Chondrocyte (in vitro differentiated cells): ENCODE measurements around the gene FMNL2. TPM values are rescaled to one million over a fixed set of nuclear protein-coding genes. Genes with fewer than 3 reads are reported as not detected.

Experiments used
- DNase-seq: peaks from one replicate; pipeline ENCODE4 v3.0.0; 2021; ENCODE audit warnings: mixed read lengths, low spot score
- H3K27ac Mint-ChIP-seq: one replicate; pipeline ENCODE4 v1.8.0; 2021; ENCODE audit warnings: mild to moderate bottlenecking, moderate library complexity, mixed read lengths; ENCODE audit not compliant: unreplicated experiment
- H3K27me3 Mint-ChIP-seq: 2 replicates; pipeline ENCODE4 v1.8.0; 2021; ENCODE audit warnings: low read depth, mixed read lengths
- H3K36me3 Mint-ChIP-seq: 2 replicates; pipeline ENCODE4 v1.8.0; 2021; ENCODE audit warnings: low read depth, mixed read lengths
- H3K4me1 Mint-ChIP-seq: 2 replicates; pipeline ENCODE4 v1.8.0; 2021; ENCODE audit warnings: low read depth, mild to moderate bottlenecking, mixed read lengths
- H3K4me3 Mint-ChIP-seq: one replicate; pipeline ENCODE4 v1.8.0; 2021; ENCODE audit warnings: mild to moderate bottlenecking, moderate library complexity, mixed read lengths; ENCODE audit not compliant: unreplicated experiment
- H3K9me3 Mint-ChIP-seq: 2 replicates; pipeline ENCODE4 v1.8.0; 2021; ENCODE audit warnings: low read depth, mixed read lengths
- CTCF ChIP-seq: fragments of 200-600 bp; sonication (generic); IDR thresholded peaks from 2 replicates; pipeline ENCODE4 v1.5.0; 2021; ENCODE audit warnings: antibody characterized with exemption, mild to moderate bottlenecking, moderate library complexity
- total RNA-seq: library from RNA; stranded (reverse); gene quantifications from 3 replicates; pipeline ENCODE4 v1.2.1, GENCODE V29; 2021

Gene FMNL2
- total RNA-seq, 1 donor from 2014 or later = 33.9 TPM

GRCh38 chr2:152544638-152545037 is 209.7 kb downstream of the FMNL2 start:
- Mint-ChIP-seq H3K4me1 (peaks cover 33% of the 10 kb centered on the region), H3K4me3 (no peak overlapping the region), H3K36me3 (no peaks in the 10 kb centered on the region), H3K27me3 (no peaks in the 10 kb centered on the region), H3K27ac (no peak overlapping the region), H3K9me3 (no peaks in the 10 kb centered on the region)
- no peak for TF ChIP-seq CTCF
- DNase-seq = no peak

GRCh38 chr2:152546230-152546837 is 211.4 kb downstream of the FMNL2 start:
- no peak for DNase-seq
- Mint-ChIP-seq H3K4me1 (peaks cover 34% of the 10 kb centered on the region), H3K36me3 (no peaks in the 10 kb centered on the region), H3K4me3 (no peak overlapping the region), H3K27ac (no peak overlapping the region), H3K9me3 (no peaks in the 10 kb centered on the region), H3K27me3 (no peaks in the 10 kb centered on the region)
- TF ChIP-seq CTCF = no peak

GRCh38 chr2:152548111-152548875 is 213.3 kb downstream of the FMNL2 start:
- TF ChIP-seq CTCF = no peak
- Mint-ChIP-seq H3K36me3 (no peaks in the 10 kb centered on the region), H3K27me3 (no peaks in the 10 kb centered on the region), H3K27ac (no peak overlapping the region), H3K4me1 (peaks cover 21% of the 10 kb centered on the region), H3K4me3 (no peak overlapping the region), H3K9me3 (no peaks in the 10 kb centered on the region)
- no peak for DNase-seq

GRCh38 chr2:152548996-152549395 is 214.0 kb downstream of the FMNL2 start:
- H3K9me3 Mint-ChIP-seq = no peaks in the 10 kb centered on the region
- no peaks in the 10 kb centered on the region for H3K27me3 Mint-ChIP-seq
- no peak overlapping the region for H3K27ac Mint-ChIP-seq
- peaks cover 14% of the 10 kb centered on the region for H3K4me1 Mint-ChIP-seq
- H3K4me3 Mint-ChIP-seq = no peak overlapping the region
- TF ChIP-seq CTCF = no peak
- no peaks in the 10 kb centered on the region for H3K36me3 Mint-ChIP-seq
- no peak for DNase-seq

GRCh38 chr2:152549423-152549822 is 214.4 kb downstream of the FMNL2 start:
- Mint-ChIP-seq H3K4me3 (no peak overlapping the region), H3K27me3 (no peaks in the 10 kb centered on the region), H3K9me3 (no peaks in the 10 kb centered on the region), H3K4me1 (peaks cover 11% of the 10 kb centered on the region), H3K36me3 (no peaks in the 10 kb centered on the region), H3K27ac (no peak overlapping the region)
- DNase-seq = no peak
- TF ChIP-seq CTCF = no peak
